Measurements from ENCODE around the gene ATG4C.

The ATG4C gene

GRCh38 chr1:62901650-62902049 is 117.7 kb downstream of the ATG4C start:
- peaks cover 1% of the 10 kb centered on the region for H3K27me3 ChIP-seq (ENCODE audit: insufficient read depth, poor library complexity, severe bottlenecking)
- TF ChIP-seq REST (IDR thresholded peaks at IDR 0.05; ENCODE audit: insufficient replicate concordance, low read depth) (no peak), GABPA (IDR thresholded peaks at IDR 0.05; ENCODE audit: low read depth) (no peak)
- H3K27ac ChIP-seq (replicated peaks), result no peak overlapping the region
- no peak overlapping the region for H3K4me3 ChIP-seq (replicated peaks; ENCODE audit: insufficient read depth, low read length)
- no peak for DNase-seq (ENCODE audit: low read depth in 1 of 2, low spot score in 1 of 2)

GRCh38 chr1:62903522-62903921 is 119.6 kb downstream of the ATG4C start:
- DNase-seq (ENCODE audit: low read depth in 1 of 2, low spot score in 1 of 2), result no peak
- H3K27ac ChIP-seq (replicated peaks), result no peak overlapping the region
- TF ChIP-seq SPI1 (IDR thresholded peaks at IDR 0.05; ENCODE audit: borderline replicate concordance, low read depth) (no peak), REST (IDR thresholded peaks at IDR 0.05; ENCODE audit: insufficient replicate concordance, low read depth) (no peak), GABPA (IDR thresholded peaks at IDR 0.05; ENCODE audit: low read depth) (no peak)
- H3K4me3 ChIP-seq (replicated peaks; ENCODE audit: insufficient read depth, low read length), result no peak overlapping the region
- H3K27me3 ChIP-seq (ENCODE audit: insufficient read depth, poor library complexity, severe bottlenecking), result no peaks in the 10 kb centered on the region

- DNase-seq (ENCODE audit: low read depth in 1 of 2, low spot score in 1 of 2), result no peak
- TF ChIP-seq REST (IDR thresholded peaks at IDR 0.05; ENCODE audit: insufficient replicate concordance, low read depth) (no peak), SPI1 (IDR thresholded peaks at IDR 0.05; ENCODE audit: borderline replicate concordance, low read depth) (no peak), POLR2AphosphoS5 (IDR thresholded peaks at IDR 0.05; ENCODE audit: low read depth) (no peak), GABPA (IDR thresholded peaks at IDR 0.05; ENCODE audit: low read depth) (no peak), CTCF (IDR thresholded peaks at IDR 0.05; ENCODE audit: insufficient read depth, low read length) (no peak)
- Histone ChIP-seq H3K27me3 (ENCODE audit: insufficient read depth, poor library complexity, severe bottlenecking) (no peaks in the 10 kb centered on the region), H3K4me3 (replicated peaks; ENCODE audit: insufficient read depth, low read length) (no peak overlapping the region), H3K27ac (replicated peaks) (no peak overlapping the region)
Observed at GRCh38 chr1:62903982-62904855, 120.3 kb downstream of the ATG4C start.

GRCh38 chr1:62904856-62905225 is 120.9 kb downstream of the ATG4C start:
- no peak for DNase-seq (ENCODE audit: low read depth in 1 of 2, low spot score in 1 of 2)
- H3K4me3 ChIP-seq (replicated peaks; ENCODE audit: insufficient read depth, low read length), result no peak overlapping the region
- TF ChIP-seq POLR2AphosphoS5 (IDR thresholded peaks at IDR 0.05; ENCODE audit: low read depth) (no peak), REST (IDR thresholded peaks at IDR 0.05; ENCODE audit: insufficient replicate concordance, low read depth) (no peak), CTCF (IDR thresholded peaks at IDR 0.05; ENCODE audit: insufficient read depth, low read length) (no peak), GABPA (IDR thresholded peaks at IDR 0.05; ENCODE audit: low read depth) (no peak), SPI1 (IDR thresholded peaks at IDR 0.05; ENCODE audit: borderline replicate concordance, low read depth) (no peak)
- H3K27ac ChIP-seq (replicated peaks), result no peak overlapping the region
- no peaks in the 10 kb centered on the region for H3K27me3 ChIP-seq (ENCODE audit: insufficient read depth, poor library complexity, severe bottlenecking)

All from HL-60 (cell line).